Measurements from ENCODE around the gene RSRP1.

GRCh38 chr1:25247829-25248754 lies 838 bp upstream of the RSRP1 start:
- TF ChIP-seq EZH2 (IDR thresholded peaks at IDR 0.05; ENCODE audit: insufficient read depth, poor library complexity, severe bottlenecking) (no peak), EZH2phosphoT487 (IDR thresholded peaks at IDR 0.05; ENCODE audit: insufficient read depth, low read depth) (no peak)
